HG03135 (cell line): ENCODE data around the gene DNAJC17.

Experiments used
- ATAC-seq: cut with Tn5 transposase; IDR thresholded peaks from one replicate; pipeline ENCODE4 v1.9.1; 2021; ENCODE audit warnings: mild to moderate bottlenecking, moderate library complexity; ENCODE audit not compliant: unreplicated experiment

Gene DNAJC17

GRCh38 chr15:40746916-40747418 lies 60.3 kb downstream of the DNAJC17 start:
- ATAC-seq: no peak

GRCh38 chr15:40744815-40745152 lies 62.5 kb downstream of the DNAJC17 start:
- no peak for ATAC-seq

DNA sequence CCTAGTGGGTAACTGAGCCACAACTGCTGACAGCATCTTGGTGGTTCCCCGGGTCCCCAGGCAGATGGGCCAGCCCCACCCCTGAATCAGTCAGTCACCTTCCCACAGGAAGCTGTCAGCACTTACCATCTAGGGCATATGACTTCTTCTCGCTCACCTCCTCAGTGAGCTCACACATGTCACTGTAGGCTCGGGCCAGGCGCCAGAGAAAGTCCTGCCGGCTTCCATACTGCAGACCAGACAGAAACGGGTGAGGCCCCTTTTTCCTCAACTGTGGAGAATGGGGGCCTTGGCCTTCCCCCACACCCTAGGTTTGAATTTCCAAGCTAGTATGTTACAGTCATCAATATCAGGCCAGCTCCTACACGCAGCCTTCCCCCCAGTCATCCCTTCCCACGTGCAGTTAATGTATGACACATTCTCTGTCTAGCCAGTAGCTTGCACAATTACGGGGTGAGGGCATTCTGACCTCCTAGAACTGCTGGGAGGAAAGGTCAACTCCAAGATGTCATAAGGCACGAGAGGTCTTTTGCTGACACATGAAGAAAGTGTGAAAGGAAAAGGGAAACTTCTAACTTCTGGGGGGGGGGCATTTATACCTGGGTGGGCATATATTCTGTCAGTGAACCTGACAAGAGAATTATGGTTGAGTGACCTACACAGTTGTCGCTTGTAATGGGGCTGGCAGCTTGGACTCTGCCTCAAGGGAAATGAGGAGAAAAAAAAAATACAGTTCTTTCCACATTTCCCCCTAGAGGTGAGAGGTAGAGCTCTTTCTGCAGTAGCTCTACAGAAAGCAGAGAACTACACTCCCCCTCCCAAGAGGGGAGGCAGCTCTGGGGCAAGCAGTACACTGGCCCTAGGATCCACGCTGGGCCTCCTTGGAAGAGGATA lies 63.1 kb downstream of the DNAJC17 start:
- ATAC-seq: no peak

- ATAC-seq: no peak
Measured at GRCh38 chr15:40743485-40743901, 63.8 kb downstream of the DNAJC17 start.

DNA sequence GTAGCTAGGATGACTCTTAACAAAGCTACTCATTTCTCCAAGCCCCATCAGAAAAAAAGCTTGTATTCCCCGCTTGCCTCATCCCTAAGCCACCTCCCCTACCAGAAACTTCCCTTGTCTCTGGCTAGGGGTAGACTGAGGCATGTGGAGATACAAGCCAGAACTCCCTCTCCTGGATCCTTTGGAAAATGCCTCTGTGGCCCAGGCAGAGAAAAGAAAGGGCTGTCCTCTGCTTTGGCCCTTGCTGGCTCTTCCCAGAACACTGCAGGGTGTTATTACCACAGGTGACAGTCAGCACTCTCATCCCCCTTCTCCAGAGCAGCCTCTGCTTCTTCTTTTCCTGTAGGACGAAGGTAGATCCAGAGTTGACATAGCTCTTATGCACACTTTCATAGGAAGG lies 67.4 kb downstream of the DNAJC17 start:
- ATAC-seq: no peak

GRCh38 chr15:40739047-40739446 lies 68.2 kb downstream of the DNAJC17 start:
- no peak for ATAC-seq

DNA sequence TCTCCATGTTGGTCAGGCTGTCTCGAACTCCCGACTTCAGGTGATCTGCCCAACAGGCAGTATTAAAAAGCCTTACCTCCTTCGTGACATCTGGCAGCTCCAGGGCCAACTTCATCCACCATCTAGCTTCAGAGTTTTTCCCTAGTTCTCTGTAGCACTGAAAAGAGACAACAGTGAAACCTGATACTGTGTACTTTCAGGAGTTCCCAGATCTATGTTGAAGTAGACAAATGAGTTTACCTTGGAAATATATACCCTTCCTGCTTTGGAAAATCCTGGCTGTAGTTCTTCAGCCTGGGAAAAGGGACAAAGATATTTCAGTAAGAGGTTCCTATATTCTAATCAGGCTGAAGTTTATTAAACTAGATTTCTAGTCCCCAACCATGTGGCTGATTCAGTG lies 70.2 kb downstream of the DNAJC17 start:
- ATAC-seq: no peak

DNA sequence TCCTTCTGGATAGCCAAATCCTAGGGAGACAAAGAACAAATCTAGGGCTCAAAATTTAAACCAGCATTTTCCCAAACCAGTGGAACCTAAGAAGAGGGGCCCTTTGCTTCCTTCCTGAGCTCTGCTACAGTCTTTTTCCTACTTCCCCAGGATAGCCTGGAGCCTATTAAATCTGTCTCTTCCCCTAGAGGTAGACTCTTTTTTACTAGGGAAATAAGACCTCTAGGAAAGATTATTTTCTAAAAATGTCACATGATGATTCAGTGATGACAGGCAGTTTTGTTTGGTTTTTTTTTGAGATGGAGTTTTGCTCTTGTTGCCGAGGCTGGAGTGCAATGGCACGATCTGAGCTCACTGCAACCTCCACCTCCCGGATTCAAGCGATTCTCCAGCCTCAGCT lies 70.7 kb downstream of the DNAJC17 start:
- no peak for ATAC-seq

- ATAC-seq: no peak
Measured at GRCh38 chr15:40731034-40731433, 76.2 kb downstream of the DNAJC17 start.

GRCh38 chr15:40723919-40724318 lies 83.4 kb downstream of the DNAJC17 start:
- ATAC-seq: no peak

DNA sequence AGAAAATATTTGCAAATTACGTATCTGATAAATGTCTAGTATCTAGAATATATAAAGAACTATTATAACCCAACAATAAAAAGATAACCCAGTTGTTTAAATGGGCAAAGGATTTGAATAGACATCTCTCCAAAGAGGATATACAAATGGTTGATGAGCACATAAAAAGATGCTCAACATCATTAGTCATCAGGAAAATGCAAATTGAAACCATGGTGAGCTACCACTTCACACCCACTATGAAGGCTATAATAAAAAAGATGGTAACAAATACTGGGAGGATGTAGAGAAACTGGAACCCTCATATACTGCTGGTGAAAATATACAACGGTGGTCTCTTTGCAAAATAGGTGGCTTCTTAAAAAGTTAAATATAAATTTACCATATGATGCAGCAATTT lies 84.3 kb downstream of the DNAJC17 start:
- ATAC-seq: no peak

- ATAC-seq: no peak
Measured at GRCh38 chr15:40722354-40722753, 84.9 kb downstream of the DNAJC17 start.

DNA sequence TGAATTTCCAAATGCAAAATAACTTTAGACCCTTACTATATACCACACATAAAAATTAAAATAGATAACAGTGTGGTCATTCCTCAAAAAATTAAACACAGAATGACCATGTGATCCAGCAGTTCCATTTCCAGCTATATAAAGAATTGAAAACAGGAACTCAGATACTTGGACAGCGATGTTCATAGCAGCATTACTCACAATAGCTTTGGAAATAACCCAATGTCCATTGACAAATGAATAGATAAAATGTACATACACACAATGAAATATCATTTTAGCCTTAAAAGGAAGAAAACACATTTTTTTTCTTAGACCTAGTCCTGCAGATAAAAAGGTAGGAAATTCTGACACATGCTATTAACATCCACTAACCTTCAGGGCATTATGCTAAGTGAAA lies 85.6 kb downstream of the DNAJC17 start:
- ATAC-seq: no peak

DNA sequence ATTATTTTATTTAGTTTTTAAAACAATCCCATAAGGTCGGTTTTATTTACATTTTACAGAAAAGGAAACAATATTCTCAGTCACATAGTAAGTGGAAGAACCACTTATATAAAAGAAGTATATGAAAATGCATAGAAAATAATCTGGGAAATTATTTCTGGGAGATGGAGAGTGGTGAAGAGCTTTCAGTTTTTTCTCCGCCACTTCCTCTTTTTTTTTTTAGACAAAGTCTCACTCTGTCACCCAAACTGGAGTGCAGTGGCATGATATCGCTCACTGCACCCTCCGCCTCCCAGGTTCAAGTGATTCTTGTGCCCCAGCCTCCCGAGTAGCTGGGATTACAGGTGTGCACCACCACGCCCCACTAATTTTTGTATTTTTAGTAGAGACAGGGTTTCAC lies 91.1 kb downstream of the DNAJC17 start:
- no peak for ATAC-seq
